H9 (cell line): ENCODE measurements around the gene DISC1. TPM values are rescaled to one million over a fixed set of nuclear protein-coding genes. Genes with fewer than 3 reads are reported as not detected.

Experiments used
- DNase-seq: peaks from one replicate; pipeline ENCODE4 v3.0.0-alpha.2; 2017
- H2AFZ ChIP-seq: one replicate; pipeline ENCODE4 v1.6.1; 2013; ENCODE audit warnings: mild to moderate bottlenecking, low read length, control low read depth, moderate library complexity
- H2AK5ac ChIP-seq: 2 replicates; pipeline ENCODE4 v1.6.1; 2013; ENCODE audit warnings: low read length, control low read depth, mixed read lengths; ENCODE audit not compliant: insufficient read length
- H2BK120ac ChIP-seq: one replicate; pipeline ENCODE4 v1.6.1; 2013; ENCODE audit warnings: low read depth, mild to moderate bottlenecking, low read length, control low read depth, inconsistent platforms; ENCODE audit not compliant: poor library complexity, severe bottlenecking
- H2BK12ac ChIP-seq: 2 replicates; pipeline ENCODE4 v1.6.1; 2013; ENCODE audit warnings: low read length, control low read depth, mixed read lengths, low read depth; ENCODE audit not compliant: insufficient read length
- H2BK15ac ChIP-seq: 2 replicates; pipeline ENCODE4 v1.6.1; 2013; ENCODE audit warnings: low read depth, low read length, control low read depth
- H2BK20ac ChIP-seq: one replicate; pipeline ENCODE4 v1.6.1; 2013; ENCODE audit warnings: low read depth, mild to moderate bottlenecking, low read length, control low read depth, inconsistent platforms; ENCODE audit not compliant: poor library complexity, severe bottlenecking
- H2BK5ac ChIP-seq: 2 replicates; pipeline ENCODE4 v1.6.1; 2013; ENCODE audit warnings: low read length, control low read depth, mixed read lengths; ENCODE audit not compliant: insufficient read length
- H3K14ac ChIP-seq: 2 replicates; pipeline ENCODE4 v1.6.1; 2013; ENCODE audit warnings: low read length, control low read depth; ENCODE audit not compliant: insufficient read depth
- H3K18ac ChIP-seq: 2 replicates; pipeline ENCODE4 v1.6.1; 2013; ENCODE audit warnings: low read depth, mild to moderate bottlenecking, mixed read lengths, low read length, control low read depth; ENCODE audit not compliant: insufficient read length
- H3K23ac ChIP-seq: 2 replicates; pipeline ENCODE4 v1.6.1; 2013; ENCODE audit warnings: low read length, control low read depth, mixed read lengths, low read depth; ENCODE audit not compliant: insufficient read length
- H3K23me2 ChIP-seq: 2 replicates; pipeline ENCODE4 v1.6.1; 2013; ENCODE audit warnings: low read depth, mild to moderate bottlenecking, mixed read lengths, low read length, control low read depth; ENCODE audit not compliant: insufficient read length, poor library complexity, severe bottlenecking
- H3K27ac ChIP-seq: 2 replicates; pipeline ENCODE4 v1.5.1; 2013; ENCODE audit warnings: low read length, control low read depth, mixed read lengths, low read depth; ENCODE audit not compliant: insufficient read length
- H3K27me3 ChIP-seq: 2 replicates; pipeline ENCODE4 v1.6.1; 2013; ENCODE audit warnings: low read length, control low read depth, inconsistent platforms; ENCODE audit not compliant: insufficient read depth
- H3K4ac ChIP-seq: 2 replicates; pipeline ENCODE4 v1.6.1; 2013; ENCODE audit warnings: low read depth, mild to moderate bottlenecking, control low read depth, inconsistent platforms, low read length, moderate library complexity
- H3K4me1 ChIP-seq: 2 replicates; pipeline ENCODE4 v1.6.1; 2013; ENCODE audit warnings: low read length, control low read depth, inconsistent platforms; ENCODE audit not compliant: insufficient read depth
- H3K4me2 ChIP-seq: 2 replicates; pipeline ENCODE4 v1.6.1; 2013; ENCODE audit warnings: low read length, control low read depth, mixed read lengths; ENCODE audit not compliant: insufficient read length, insufficient read depth
- H3K56ac ChIP-seq: 2 replicates; pipeline ENCODE4 v1.6.1; 2013; ENCODE audit warnings: low read depth, mild to moderate bottlenecking, mixed read lengths, low read length, control low read depth; ENCODE audit not compliant: insufficient read length
- H3K79me1 ChIP-seq: 2 replicates; pipeline ENCODE4 v1.6.1; 2013; ENCODE audit warnings: low read depth, mild to moderate bottlenecking, moderate library complexity, low read length, control low read depth, inconsistent platforms; ENCODE audit not compliant: insufficient read depth, poor library complexity, severe bottlenecking
- H3K79me2 ChIP-seq: 2 replicates; pipeline ENCODE4 v1.6.1; 2013; ENCODE audit warnings: low read length, control low read depth, inconsistent platforms; ENCODE audit not compliant: insufficient read depth
- H3K9ac ChIP-seq: 2 replicates; pipeline ENCODE4 v1.6.1; 2013; ENCODE audit warnings: low read length, control low read depth, mixed read lengths; ENCODE audit not compliant: insufficient read length; ENCODE audit errors: extremely low read depth
- H3K9me3 ChIP-seq: one replicate; pipeline ENCODE4 v1.6.1; 2013; ENCODE audit warnings: low read depth, low read length, inconsistent platforms; ENCODE audit not compliant: control insufficient read depth
- H3T11ph ChIP-seq: one replicate; pipeline ENCODE4 v1.6.1; 2013; ENCODE audit warnings: mild to moderate bottlenecking, low read length, control low read depth, inconsistent platforms
- H4K20me1 ChIP-seq: one replicate; pipeline ENCODE4 v1.6.1; 2013; ENCODE audit not compliant: control insufficient read depth, insufficient read length, insufficient read depth
- H4K5ac ChIP-seq: 2 replicates; pipeline ENCODE4 v1.6.1; 2013; ENCODE audit warnings: low read depth, mild to moderate bottlenecking, mixed read lengths, low read length, control low read depth; ENCODE audit not compliant: insufficient read length
- H4K8ac ChIP-seq: replicated peaks from 2 replicates; pipeline ENCODE4 v1.6.1; 2013; ENCODE audit warnings: low read length, control low read depth, mixed read lengths, low read depth; ENCODE audit not compliant: insufficient read length
- H4K91ac ChIP-seq: 2 replicates; pipeline ENCODE4 v1.6.1; 2013; ENCODE audit warnings: low read depth, mild to moderate bottlenecking, moderate library complexity, mixed read lengths, low read length, control low read depth; ENCODE audit not compliant: insufficient read length
- H3K27ac Mint-ChIP-seq, 3 experiments: 2 replicates in 2 of 3; 3 replicates in 1 of 3; pipeline ENCODE4 v1.8.0; 2020 to 2021; ENCODE audit warnings: mixed read lengths in 3 of 3, mild to moderate bottlenecking in 1 of 3, moderate library complexity in 1 of 3
- H3K27me3 Mint-ChIP-seq: 2 replicates; pipeline ENCODE4 v1.8.0; 2021; ENCODE audit warnings: low read depth, mild to moderate bottlenecking, moderate library complexity, mixed read lengths
- H3K36me3 Mint-ChIP-seq, 3 experiments: 2 replicates in 2 of 3; 3 replicates in 1 of 3; pipeline ENCODE4 v1.8.0; 2020 to 2021; ENCODE audit warnings: low read depth in 3 of 3, mixed read lengths in 3 of 3; ENCODE audit not compliant: insufficient read depth in 1 of 3
- H3K4me1 Mint-ChIP-seq, 2 experiments: 2 replicates each; pipeline ENCODE4 v1.8.0; 2020; ENCODE audit warnings: mixed read lengths in 2 of 2
- H3K4me3 Mint-ChIP-seq, 2 experiments: 2 replicates in 1 of 2; 3 replicates in 1 of 2; pipeline ENCODE4 v1.8.0; 2020 to 2021; ENCODE audit warnings: mild to moderate bottlenecking in 2 of 2, mixed read lengths in 2 of 2, moderate library complexity in 1 of 2
- H3K9me3 Mint-ChIP-seq, 2 experiments: 2 replicates in 1 of 2; 3 replicates in 1 of 2; pipeline ENCODE4 v1.8.0; 2020; ENCODE audit warnings: mild to moderate bottlenecking in 2 of 2, mixed read lengths in 2 of 2, moderate library complexity in 1 of 2
- CTCF ChIP-seq: fragments of 200-600 bp; sonication (generic); conservative IDR thresholded peaks from 3 replicates; pipeline ENCODE4 v1.8.0; 2021; ENCODE audit warnings: antibody characterized with exemption, mild to moderate bottlenecking
- WGBS: extraction: QIAGEN DNeasy Blood & Tissue Kit; methylation state at CpG from one replicate; pipeline ENCODE4 v1.1.7; 2013; ENCODE audit warnings: missing lambda C conversion rate, low lambda C conversion rate, mixed read lengths; ENCODE audit not compliant: insufficient read length; ENCODE audit errors: extremely low coverage; 5-methylcytosine and 5-hydroxymethylcytosine counted together
- total RNA-seq: library from RNA; stranded (reverse); gene quantifications from 2 replicates; pipeline ENCODE4 v1.2.1, GENCODE V29; 2021

Gene DISC1
- total RNA-seq, 1 experiment from 2014 or later = 2.5 TPM

GRCh38 chr1:231674575-231674974 lies 48.0 kb downstream of the DISC1 start:
- Histone ChIP-seq H3K9ac (no peak overlapping the region), H3K23me2 (no peaks in the 10 kb centered on the region), H3K9me3 (no peaks in the 10 kb centered on the region), H3K14ac (no peak overlapping the region), H2BK20ac (no peak overlapping the region), H2AFZ (no peak overlapping the region), H2BK12ac (no peak overlapping the region), H3K27me3 (no peaks in the 10 kb centered on the region), H2AK5ac (no peak overlapping the region), H4K20me1 (no peaks in the 10 kb centered on the region), H3K79me2 (no peaks in the 10 kb centered on the region), H3K18ac (no peak overlapping the region), H2BK120ac (no peak overlapping the region), H2BK15ac (no peak overlapping the region), H4K8ac (no peak overlapping the region), H4K91ac (no peak overlapping the region), H3K4me2 (no peak overlapping the region), H3T11ph (no peak overlapping the region), H2BK5ac (no peak overlapping the region), H3K56ac (no peak overlapping the region), H3K79me1 (no peaks in the 10 kb centered on the region), H4K5ac (no peak overlapping the region), H3K4me1 (no peaks in the 10 kb centered on the region), H3K27ac (no peak overlapping the region), H3K23ac (no peak overlapping the region), H3K4ac (no peak overlapping the region)
- peaks cover 0 to 2% of the 10 kb centered on the region in 2 experiments; a peak in 2 of 4 replicates for H3K4me1 Mint-ChIP-seq
- H3K36me3 Mint-ChIP-seq = 0 out of 7 replicates have a peak, but pooled peaks cover 0 to 3% (median 0%) of the 10 kb centered on the region in 3 experiments
- peaks cover 5% of the 10 kb centered on the region; the same call in 1 of the 2 replicates for H3K27me3 Mint-ChIP-seq
- no peak overlapping the region; a peak in 1 of 7 replicates for H3K27ac Mint-ChIP-seq
- DNase-seq = no peak
- no peak for TF ChIP-seq CTCF
- whole genome bisulfite sequencing = no CpG with 5 or more reads among the region's 6 CpGs
- H3K4me3 Mint-ChIP-seq = no peak overlapping the region
- peaks cover 5 to 8% of the 10 kb centered on the region in 2 experiments for H3K9me3 Mint-ChIP-seq
